HepG2 (cell line): ENCODE results near the gene GNAL. TPM values are rescaled to one million over a fixed set of nuclear protein-coding genes. Genes with fewer than 3 reads are reported as not detected.

Source experiments
- ARID5B ChIP-seq: IDR thresholded peaks from 2 replicates; pipeline ENCODE4 v1.4.0; 2020; ENCODE audit warnings: mild to moderate bottlenecking, missing genetic modification reagents
- ATM ChIP-seq: fragments of 450-650 bp; IDR thresholded peaks from 2 replicates; pipeline ENCODE4 v1.7.1; 2017; ENCODE audit warnings: mild to moderate bottlenecking, borderline replicate concordance
- DMAP1 ChIP-seq: IDR thresholded peaks from 2 replicates; pipeline ENCODE4 v1.6.1; 2016
- DPF2 ChIP-seq: sonication (generic); formaldehyde crosslinking; IDR thresholded peaks from 2 replicates; pipeline ENCODE4 v1.4.0; 2020; ENCODE audit warnings: mild to moderate bottlenecking, low read depth, missing genetic modification reagents, borderline replicate concordance
- E2F5 ChIP-seq: sonication (generic); formaldehyde crosslinking; conservative IDR thresholded peaks from 2 replicates; pipeline ENCODE4 v1.4.0; 2020; ENCODE audit warnings: missing genetic modification reagents
- FOXO1 ChIP-seq: sonication (generic); formaldehyde crosslinking; IDR thresholded peaks from 2 replicates; pipeline ENCODE4 v1.4.0; 2020; ENCODE audit warnings: missing genetic modification reagents
- KDM5B ChIP-seq: sonication (generic); formaldehyde crosslinking; IDR thresholded peaks from 2 replicates; pipeline ENCODE4 v1.4.0; 2020; ENCODE audit warnings: missing genetic modification reagents, mild to moderate bottlenecking, borderline replicate concordance
- KDM6A ChIP-seq: IDR thresholded peaks from 2 replicates; pipeline ENCODE4 v1.6.1; 2016; ENCODE audit warnings: low read depth
- KLF16 ChIP-seq, 2 experiments: sonication (generic) in 1 of 2; formaldehyde crosslinking in 1 of 2; IDR thresholded peaks; 2 replicates each; pipeline versions ENCODE4 v1.6.1 to v1.8.0; 2016 to 2023; ENCODE audit warnings: missing genetic modification reagents in 2 of 2, missing compliant biosample characterization in 1 of 2
- KLF9 ChIP-seq: IDR thresholded peaks from 2 replicates; pipeline ENCODE4 v1.6.1; 2016; ENCODE audit warnings: low read depth
- MAFG ChIP-seq: sonication (generic); formaldehyde crosslinking; IDR thresholded peaks from 2 replicates; pipeline ENCODE4 v1.5.1; 2020; ENCODE audit warnings: mild to moderate bottlenecking, missing genetic modification reagents
- NCOR1 ChIP-seq: fragments of 200-600 bp; sonication (generic); IDR thresholded peaks from 2 replicates; pipeline ENCODE4 v1.7.0; 2017; ENCODE audit warnings: antibody characterized with exemption, low read length, borderline replicate concordance
- NFKB2 ChIP-seq: sonication (generic); formaldehyde crosslinking; IDR thresholded peaks from 2 replicates; pipeline ENCODE4 v1.4.0; 2020; ENCODE audit warnings: missing genetic modification reagents, borderline replicate concordance
- PRPF4 ChIP-seq: fragments of 200-400 bp; formaldehyde crosslinking; IDR thresholded peaks from 2 replicates; pipeline ENCODE4 v1.6.1; 2016; ENCODE audit warnings: low read length, low read depth; ENCODE audit not compliant: poor library complexity, severe bottlenecking
- RBFOX2 ChIP-seq: fragments of 200-400 bp; formaldehyde crosslinking; IDR thresholded peaks from 2 replicates; pipeline ENCODE4 v1.6.1; 2017; ENCODE audit warnings: low read depth, mild to moderate bottlenecking, low read length
- RELA ChIP-seq: sonication (generic); formaldehyde crosslinking; IDR thresholded peaks from 2 replicates; pipeline ENCODE4 v1.4.0; 2020; ENCODE audit warnings: missing genetic modification reagents
- SMARCE1 ChIP-seq: fragments of 450-650 bp; IDR thresholded peaks from 2 replicates; pipeline ENCODE4 v1.6.1; 2017; ENCODE audit warnings: borderline replicate concordance
- TEAD3 ChIP-seq: optimal IDR thresholded peaks from 2 replicates; pipeline ENCODE3; 2016; ENCODE audit warnings: borderline replicate concordance
- ZBTB3 ChIP-seq: sonication (generic); formaldehyde crosslinking; IDR thresholded peaks from 2 replicates; pipeline ENCODE4 v1.4.0; 2020; ENCODE audit warnings: low read depth, mild to moderate bottlenecking, moderate library complexity, missing genetic modification reagents, borderline replicate concordance
- ZKSCAN5 ChIP-seq: sonication (generic); formaldehyde crosslinking; IDR thresholded peaks from 2 replicates; pipeline ENCODE4 v1.5.1; 2020; ENCODE audit warnings: mild to moderate bottlenecking, missing genetic modification reagents
- ZNF260 ChIP-seq: sonication (generic); formaldehyde crosslinking; IDR thresholded peaks from 2 replicates; pipeline ENCODE4 v1.4.0; 2020; ENCODE audit warnings: missing genetic modification reagents, low read depth, mild to moderate bottlenecking, borderline replicate concordance
- ZNF337 ChIP-seq: sonication (generic); formaldehyde crosslinking; IDR thresholded peaks from 2 replicates; pipeline ENCODE4 v1.5.1; 2020; ENCODE audit warnings: missing genetic modification reagents, low read depth, mild to moderate bottlenecking, borderline replicate concordance
- ZNF468 ChIP-seq: sonication (generic); formaldehyde crosslinking; IDR thresholded peaks from 2 replicates; pipeline ENCODE4 v1.8.0; 2022; ENCODE audit warnings: mild to moderate bottlenecking, moderate library complexity, missing genetic modification reagents
- ZNF510 ChIP-seq: sonication (generic); formaldehyde crosslinking; IDR thresholded peaks from 2 replicates; pipeline ENCODE4 v1.4.0; 2020; ENCODE audit warnings: low read depth, mild to moderate bottlenecking, missing genetic modification reagents
- ZNF543 ChIP-seq: sonication (generic); formaldehyde crosslinking; IDR thresholded peaks from 2 replicates; pipeline ENCODE4 v1.4.0; 2020; ENCODE audit warnings: mild to moderate bottlenecking, missing genetic modification reagents
- ZNF816 ChIP-seq: sonication (generic); formaldehyde crosslinking; IDR thresholded peaks from 2 replicates; pipeline ENCODE4 v1.8.0; 2022; ENCODE audit warnings: missing genetic modification reagents, mild to moderate bottlenecking, borderline replicate concordance
- polyA plus RNA-seq, 8 experiments: library from polyadenylated mRNA; depleted of rRNA in 3 of 8; stranded (reverse) in 7 of 8; unstranded in 1 of 8; fragments of >200 nt; fragmentation: Illumina TruSeq in 4 of 8; extraction: Trizol in 4 of 8; gene quantifications; 2 replicates each; pipeline versions ENCODE4 v1.2.1 to v1.2.3, GENCODE V29; 2011 to 2016; ENCODE audit warnings: low read depth in 4 of 8, missing spikeins in 1 of 8, mixed read lengths in 1 of 8; ENCODE audit not compliant: insufficient read depth in 1 of 8
- total RNA-seq, 5 experiments: library from RNA; depleted of rRNA; stranded (reverse); fragments of >200 nt; fragmentation: Illumina TruSeq; extraction: Trizol; gene quantifications; 2 replicates each; pipeline ENCODE4 v1.2.3, GENCODE V29; 2016; ENCODE audit warnings: low read depth in 1 of 5

The GNAL gene
- total and polyA plus RNA-seq, 2 of the 13 experiments (the other 11 are each of a cell fraction or from before 2014, with no cell fraction given), result 0.87 to 1.4 TPM

DNA sequence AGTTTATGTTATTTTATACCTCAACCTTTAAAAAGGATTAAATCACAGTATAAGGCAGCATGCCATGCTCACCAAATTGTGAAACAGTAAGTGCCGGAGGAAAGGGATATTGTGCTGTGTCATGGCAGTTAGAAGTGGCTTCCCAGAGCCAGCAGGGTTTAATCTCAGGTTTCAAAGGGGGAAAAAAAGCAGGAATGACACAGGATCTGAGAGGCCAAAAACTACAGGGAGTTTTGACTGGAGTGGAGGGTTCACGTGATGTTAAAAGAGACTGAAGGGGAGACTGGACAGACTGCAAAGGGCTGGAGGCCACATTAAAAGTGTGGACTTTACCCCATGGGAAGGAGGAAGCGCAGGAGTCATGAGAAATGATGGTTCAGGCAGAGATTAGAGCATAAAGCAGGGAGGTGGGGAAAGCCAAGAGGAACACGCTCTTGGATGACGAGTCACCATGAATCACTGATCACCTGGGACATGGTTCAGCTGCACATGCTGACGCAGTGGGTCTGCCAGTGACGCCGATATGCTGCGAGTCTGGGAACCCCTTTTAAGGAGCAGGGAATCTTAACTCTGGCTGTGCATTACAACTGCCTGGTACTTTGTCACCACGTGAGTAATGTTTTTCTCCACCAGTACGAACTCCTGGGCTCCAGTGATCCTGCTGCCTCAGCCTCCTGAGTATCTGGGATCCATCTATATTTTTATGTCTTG, 168.3 kb downstream of the GNAL start (continued):
- TF ChIP-seq ATM (no peak), KDM5B (no peak), ZKSCAN5 (CRISPR knock-in tag) (no peak), KDM6A (CRISPR knock-in tag) (peak; percentile 60; the same call in 1 of the 2 replicates), KLF9 (CRISPR knock-in tag) (no peak), ZNF510 (CRISPR knock-in tag) (no peak), TEAD3 (CRISPR knock-in tag) (peak; percentile 39), MAFG (peak; percentile 66; the same call in 1 of the 2 replicates), RELA (CRISPR knock-in tag) (no peak), ZBTB3 (CRISPR knock-in tag) (no peak), DMAP1 (CRISPR knock-in tag) (peak; percentile 41; the same call in 1 of the 2 replicates), E2F5 (CRISPR knock-in tag) (no peak), DPF2 (CRISPR knock-in tag) (peak; percentile 48; the same call in 1 of the 2 replicates), ZNF260 (CRISPR knock-in tag) (no peak), ZNF816 (no peak), ZNF468 (CRISPR knock-in tag) (no peak), RBFOX2 (no peak), KLF16 (CRISPR knock-in tag; IDR thresholded peaks at IDR 0.05) (peak in 1 of 2 experiments; percentile 69; a peak in 1 of 4 replicates), ARID5B (CRISPR knock-in tag) (peak; percentile 66), NFKB2 (CRISPR knock-in tag) (peak; percentile 56; the same call in 1 of the 2 replicates), ZNF543 (CRISPR knock-in tag) (no peak), SMARCE1 (no peak), FOXO1 (CRISPR knock-in tag) (no peak), NCOR1 (peak; percentile 79; the same call in 1 of the 2 replicates), PRPF4 (no peak), ZNF337 (CRISPR knock-in tag) (no peak)
